T-helper 1 cell treated with Interleukin-12 subunit alpha and Interleukin-12 subunit beta and Interleukin-4 antibody, amounts not matched to agents 30 μg/mL and 1 μg/mL, for 36 hours (primary cell): Measurements from ENCODE around the gene FGF3.

Experiments
- H3K27ac Mint-ChIP-seq: one replicate; pipeline ENCODE4 v1.8.0; 2021; ENCODE audit warnings: mild to moderate bottlenecking, mixed read lengths
- H3K27me3 Mint-ChIP-seq: one replicate; pipeline ENCODE4 v1.8.0; 2021; ENCODE audit warnings: low read depth, mixed read lengths
- H3K36me3 Mint-ChIP-seq: one replicate; pipeline ENCODE4 v1.8.0; 2021; ENCODE audit warnings: low read depth, mixed read lengths
- H3K4me1 Mint-ChIP-seq: one replicate; pipeline ENCODE4 v1.8.0; 2021; ENCODE audit warnings: low read depth, mixed read lengths
- H3K4me3 Mint-ChIP-seq: one replicate; pipeline ENCODE4 v1.8.0; 2021; ENCODE audit warnings: mild to moderate bottlenecking, moderate library complexity, mixed read lengths
- H3K9me3 Mint-ChIP-seq: one replicate; pipeline ENCODE4 v1.8.0; 2021; ENCODE audit warnings: mixed read lengths

Gene FGF3

DNA sequence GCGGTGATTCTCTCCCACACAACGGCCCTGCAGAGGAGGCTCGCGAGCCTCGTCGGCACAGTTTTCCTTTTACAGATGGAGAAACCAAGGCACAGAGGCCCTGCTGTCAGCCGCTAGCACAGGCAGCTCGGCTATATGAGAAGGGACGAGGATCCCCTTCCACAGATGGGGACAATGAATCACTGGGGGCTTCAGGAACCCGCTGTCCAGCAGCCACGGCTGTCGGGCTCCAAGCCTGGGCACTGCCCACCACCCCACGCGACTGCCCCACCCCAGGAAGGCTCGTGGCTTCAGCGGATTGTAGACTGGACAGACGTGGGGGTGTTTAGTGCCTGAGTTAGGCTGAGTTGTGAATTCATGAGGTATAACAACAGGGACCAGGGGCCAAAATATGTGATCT, 17.2 kb upstream of the FGF3 start:
- H3K4me1 Mint-ChIP-seq = peaks cover 2% of the 10 kb centered on the region
- H3K27ac Mint-ChIP-seq = no peak overlapping the region
- H3K4me3 Mint-ChIP-seq = no peak overlapping the region
- no peaks in the 10 kb centered on the region for H3K36me3 Mint-ChIP-seq
- peaks cover 25% of the 10 kb centered on the region for H3K27me3 Mint-ChIP-seq
- H3K9me3 Mint-ChIP-seq = peaks cover 4% of the 10 kb centered on the region

DNA sequence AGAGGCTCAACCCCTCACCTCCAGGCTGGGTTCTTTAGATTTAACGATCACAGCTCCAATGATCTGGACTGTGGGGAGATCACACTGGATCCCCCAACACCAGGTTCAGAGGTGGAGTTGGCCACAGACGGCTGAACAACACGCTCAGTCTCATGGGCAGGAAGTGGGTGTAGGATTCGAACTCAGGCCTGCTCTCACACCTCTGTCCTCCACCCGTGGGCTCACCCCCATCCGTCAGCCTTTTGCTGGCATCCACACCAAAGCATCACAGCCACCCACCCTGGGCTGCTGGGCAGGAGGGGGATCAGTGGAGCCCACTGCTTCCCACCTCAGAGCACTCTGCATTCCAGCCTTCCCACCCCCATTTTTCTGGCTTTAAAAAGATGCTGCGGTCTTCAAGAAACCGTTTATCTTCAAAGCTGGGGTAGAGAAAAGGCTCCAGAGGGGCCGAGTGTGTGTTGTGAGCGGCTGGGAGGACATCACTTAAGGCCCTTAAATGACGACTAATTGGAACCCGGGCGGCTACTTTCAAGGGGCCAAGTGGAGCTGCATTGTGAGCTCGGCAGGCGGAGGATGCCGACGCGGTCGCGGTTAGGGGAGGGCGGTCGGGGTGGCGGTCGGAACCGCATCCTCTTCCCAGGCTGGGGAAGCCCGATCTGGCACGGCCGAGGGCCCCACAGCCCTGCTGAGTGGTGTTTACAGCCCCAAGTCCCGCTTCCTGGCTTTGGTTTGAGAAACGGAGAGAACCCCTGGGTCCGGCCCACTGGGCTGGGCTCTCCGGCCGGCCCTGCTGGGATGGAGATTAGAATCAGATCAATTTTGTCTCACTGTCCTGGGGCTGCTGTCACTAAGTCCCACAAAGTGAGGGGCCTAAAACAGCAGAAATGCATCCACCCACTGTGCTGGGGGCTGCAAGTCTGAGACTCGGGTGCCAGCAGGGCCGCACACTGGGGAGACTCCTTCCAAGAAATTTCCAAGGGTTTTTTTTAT, 15.9 kb upstream of the FGF3 start:
- Mint-ChIP-seq H3K36me3 (no peaks in the 10 kb centered on the region), H3K4me3 (no peak overlapping the region), H3K4me1 (peaks cover 2% of the 10 kb centered on the region), H3K9me3 (no peaks in the 10 kb centered on the region), H3K27ac (no peak overlapping the region), H3K27me3 (peaks cover 25% of the 10 kb centered on the region)

DNA sequence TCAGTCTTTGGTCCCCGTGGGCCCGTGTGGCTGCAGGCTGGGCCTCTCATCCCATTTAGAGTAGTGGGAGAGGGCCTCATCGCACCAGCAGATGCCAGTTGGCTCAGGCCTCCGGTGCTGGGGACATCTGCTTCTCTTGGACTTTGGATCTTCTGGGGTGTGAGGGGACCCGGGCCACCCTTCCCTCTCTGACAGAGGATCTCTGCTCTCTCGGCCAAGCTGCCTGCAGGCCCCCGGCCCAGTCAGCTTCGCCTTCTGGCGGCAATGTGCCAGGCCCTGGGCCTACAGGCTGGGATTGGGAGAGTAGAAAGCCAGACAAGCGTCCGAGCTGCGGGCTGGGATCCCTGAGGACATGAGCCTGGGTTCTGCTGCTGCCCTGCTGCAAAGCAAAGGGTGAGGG, 15.0 kb upstream of the FGF3 start:
- Mint-ChIP-seq H3K9me3 (no peaks in the 10 kb centered on the region), H3K36me3 (no peaks in the 10 kb centered on the region), H3K4me3 (no peak overlapping the region), H3K4me1 (peaks cover 2% of the 10 kb centered on the region), H3K27me3 (peaks cover 25% of the 10 kb centered on the region), H3K27ac (no peak overlapping the region)

DNA sequence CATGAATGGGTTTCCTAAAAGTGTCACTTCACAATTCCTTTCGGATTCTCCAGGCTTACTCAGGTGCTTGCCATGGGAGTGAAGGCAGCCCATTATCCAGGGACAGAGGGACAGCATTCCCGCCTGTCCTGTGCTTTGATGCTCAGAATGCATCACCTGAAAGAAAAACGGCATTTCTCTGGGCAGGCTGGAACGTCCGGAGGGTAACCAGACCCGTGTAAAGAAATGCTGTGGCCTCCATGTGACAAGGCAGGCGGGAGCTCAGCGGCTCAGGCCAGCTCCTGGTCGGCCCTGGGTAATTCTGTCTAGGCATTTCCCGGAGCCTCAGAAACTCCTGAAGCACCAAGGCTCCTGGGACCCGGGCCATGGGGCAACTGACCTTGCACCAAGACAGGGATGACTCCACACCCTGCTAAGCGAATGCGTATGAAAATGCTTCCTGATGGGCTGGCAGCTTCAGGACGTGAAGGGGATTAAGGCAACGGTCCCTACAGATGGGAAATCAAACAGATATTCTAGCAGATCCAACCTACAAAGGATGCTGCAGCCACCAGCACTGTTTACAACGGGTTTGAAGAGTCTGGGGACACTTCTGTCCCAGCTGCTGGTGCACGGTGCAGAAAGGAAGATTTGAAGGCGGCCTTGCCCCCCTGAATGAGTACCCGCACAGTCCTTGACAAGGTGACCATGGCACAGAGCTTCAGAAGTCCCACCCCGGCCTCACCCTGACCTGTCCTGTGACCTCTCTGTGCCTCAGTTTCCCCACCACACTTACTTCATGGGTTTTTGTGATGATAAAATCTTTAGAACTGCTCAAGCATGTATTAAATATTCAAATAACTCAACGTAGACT, 13.6 kb upstream of the FGF3 start:
- Mint-ChIP-seq H3K9me3 (no peaks in the 10 kb centered on the region), H3K27ac (no peak overlapping the region), H3K4me1 (peaks cover 2% of the 10 kb centered on the region), H3K36me3 (no peaks in the 10 kb centered on the region), H3K27me3 (peaks cover 25% of the 10 kb centered on the region), H3K4me3 (no peak overlapping the region)

DNA sequence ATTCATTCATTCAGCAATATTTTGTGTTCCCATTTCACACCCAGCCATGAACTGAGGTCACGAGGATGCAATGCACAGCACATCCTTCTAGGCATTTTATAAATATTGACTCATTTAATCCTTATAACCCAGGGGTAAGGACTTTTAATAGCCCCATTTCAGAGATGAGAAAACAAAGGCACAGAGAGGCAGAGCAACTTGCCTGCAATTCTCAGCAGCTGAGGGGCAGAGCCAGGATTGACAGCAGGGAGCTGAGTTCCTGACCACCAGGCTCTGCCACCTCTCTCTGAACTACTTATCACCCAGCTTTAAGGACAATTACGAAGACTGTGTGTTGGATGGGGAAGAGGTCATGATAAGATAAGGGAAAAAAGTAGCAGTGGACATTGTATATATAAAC, 12.8 kb upstream of the FGF3 start:
- peaks cover 2% of the 10 kb centered on the region for H3K4me1 Mint-ChIP-seq
- H3K9me3 Mint-ChIP-seq = no peaks in the 10 kb centered on the region
- H3K27me3 Mint-ChIP-seq = peaks cover 25% of the 10 kb centered on the region
- no peak overlapping the region for H3K27ac Mint-ChIP-seq
- H3K36me3 Mint-ChIP-seq = no peaks in the 10 kb centered on the region
- no peak overlapping the region for H3K4me3 Mint-ChIP-seq

DNA sequence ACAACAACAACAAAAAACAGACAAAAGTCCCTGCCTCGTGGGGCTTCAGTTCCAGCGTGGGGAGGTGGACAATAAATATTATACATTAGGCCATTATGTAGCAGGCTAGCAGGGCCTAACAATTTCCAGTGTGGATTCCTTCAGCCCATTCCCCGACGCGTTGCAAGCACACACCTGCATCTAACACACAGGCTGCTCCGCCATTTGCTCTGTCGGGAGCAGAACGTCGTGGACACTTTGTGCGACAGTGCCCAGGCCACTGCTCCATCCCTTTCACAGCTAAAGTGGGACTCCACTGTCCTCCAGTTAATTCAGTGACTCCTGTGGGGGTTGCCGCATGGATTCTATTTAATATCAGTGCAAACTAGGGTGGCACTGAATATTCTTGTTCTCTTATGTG, 10.9 kb upstream of the FGF3 start:
- H3K27me3 Mint-ChIP-seq = peaks cover 18% of the 10 kb centered on the region
- H3K27ac Mint-ChIP-seq = no peak overlapping the region

DNA sequence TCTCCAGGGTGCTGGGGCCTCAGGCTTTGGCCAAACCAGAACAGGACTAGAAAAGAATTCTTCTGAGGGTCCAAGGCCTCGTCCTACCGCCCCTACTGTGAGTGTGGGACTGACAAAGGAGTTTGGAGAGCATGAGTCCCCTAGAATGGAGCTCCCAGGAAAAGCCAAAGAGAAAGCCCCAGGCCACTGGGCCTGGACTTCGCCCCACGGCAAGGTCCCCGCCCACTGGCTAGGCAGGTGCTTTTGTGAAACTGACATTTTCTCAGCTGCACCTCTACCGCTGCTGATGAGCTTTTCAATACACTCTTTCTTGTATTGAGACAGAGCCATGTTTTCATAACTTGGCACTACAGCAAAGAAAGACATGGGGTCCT, 9.7 kb upstream of the FGF3 start:
- Mint-ChIP-seq H3K9me3 (no peaks in the 10 kb centered on the region), H3K4me3 (no peak overlapping the region)

More for the DNA sequence above, 10.9 kb upstream of the FGF3 start:
- Mint-ChIP-seq H3K36me3 (no peaks in the 10 kb centered on the region), H3K4me1 (no peaks in the 10 kb centered on the region), H3K4me3 (no peak overlapping the region), H3K9me3 (no peaks in the 10 kb centered on the region)

DNA sequence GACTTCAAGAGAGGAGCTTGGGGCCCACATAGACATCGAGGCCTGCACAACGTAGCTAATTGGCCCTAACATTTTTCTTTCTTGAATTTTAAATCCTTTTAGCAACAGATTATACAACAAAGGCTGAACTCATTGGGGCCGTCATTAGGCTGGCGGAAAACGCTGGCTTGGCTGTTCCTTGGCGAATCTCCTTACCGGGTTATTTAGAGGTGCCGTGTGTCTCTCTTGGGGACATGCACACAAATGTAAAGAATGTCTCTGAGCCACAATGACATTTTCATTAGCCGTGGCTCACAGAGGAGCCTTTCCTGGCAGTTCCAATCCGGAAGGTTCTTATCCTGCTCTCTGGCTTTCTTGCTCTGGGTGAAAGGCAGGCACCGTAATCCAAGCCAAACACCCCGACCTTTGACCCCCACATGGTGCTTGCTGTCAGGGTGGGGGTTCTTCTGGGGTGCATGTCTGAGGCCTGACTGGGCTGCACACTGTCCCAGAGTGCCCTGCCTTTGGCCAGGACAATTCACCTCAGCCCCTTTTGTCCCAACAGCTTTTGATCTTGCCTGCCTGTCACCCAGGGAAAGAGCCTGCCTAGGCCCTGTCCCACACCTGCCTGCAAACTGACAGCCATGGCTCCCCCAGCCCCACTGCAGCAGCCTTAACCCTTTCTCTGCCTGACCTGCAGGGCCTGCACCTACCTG, 9.2 kb upstream of the FGF3 start:
- H3K4me1 Mint-ChIP-seq = no peaks in the 10 kb centered on the region
- H3K9me3 Mint-ChIP-seq = no peaks in the 10 kb centered on the region
- no peak overlapping the region for H3K4me3 Mint-ChIP-seq
- H3K27me3 Mint-ChIP-seq = peaks cover 13% of the 10 kb centered on the region
- H3K36me3 Mint-ChIP-seq = no peaks in the 10 kb centered on the region
- no peak overlapping the region for H3K27ac Mint-ChIP-seq

More for the DNA sequence above, 9.7 kb upstream of the FGF3 start:
- no peak overlapping the region for H3K27ac Mint-ChIP-seq
- no peaks in the 10 kb centered on the region for H3K4me1 Mint-ChIP-seq
- peaks cover 14% of the 10 kb centered on the region for H3K27me3 Mint-ChIP-seq
- no peaks in the 10 kb centered on the region for H3K36me3 Mint-ChIP-seq

DNA sequence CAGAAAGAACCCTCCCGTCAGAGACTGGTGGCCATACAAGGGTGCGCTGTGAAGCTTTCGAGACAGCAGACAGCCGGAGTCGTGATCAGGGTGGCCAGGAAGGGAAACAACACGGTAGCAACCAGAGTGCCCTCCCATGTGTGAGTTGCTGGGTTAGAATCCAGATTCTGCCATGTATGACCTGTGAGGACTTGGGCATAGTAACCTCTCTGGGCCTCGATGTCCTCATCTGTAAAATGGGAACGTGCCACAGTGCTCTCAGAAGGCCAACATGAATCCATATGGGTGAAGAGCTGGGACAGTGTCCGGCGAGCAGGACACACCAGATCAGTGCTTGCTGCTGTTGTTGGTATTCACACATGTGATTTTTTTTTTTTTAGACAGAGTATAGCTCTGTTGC, 7.6 kb upstream of the FGF3 start:
- Mint-ChIP-seq H3K4me1 (no peaks in the 10 kb centered on the region), H3K27me3 (peaks cover 10% of the 10 kb centered on the region), H3K27ac (no peak overlapping the region), H3K9me3 (no peaks in the 10 kb centered on the region), H3K36me3 (no peaks in the 10 kb centered on the region), H3K4me3 (no peak overlapping the region)

DNA sequence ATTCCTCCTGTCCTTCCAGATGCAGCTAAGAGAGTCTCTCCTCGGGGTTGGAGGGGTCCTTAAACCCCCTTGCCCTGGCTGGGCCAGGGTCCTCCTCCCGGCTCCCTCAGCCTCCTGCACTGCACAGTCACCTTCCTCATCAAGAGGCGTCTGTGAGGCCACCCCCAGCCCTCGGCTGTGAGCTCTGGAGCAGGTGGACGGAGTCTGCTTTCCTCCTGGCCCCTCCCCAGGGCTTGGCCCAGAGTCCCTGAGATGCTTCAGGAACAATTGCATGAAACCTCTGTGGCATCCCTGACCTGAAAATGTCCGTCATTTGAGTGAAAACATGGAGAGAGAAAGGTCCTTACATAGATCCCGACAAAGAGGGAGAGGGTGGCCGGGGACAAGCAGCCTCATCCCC, 6.7 kb upstream of the FGF3 start:
- peaks cover 14% of the 10 kb centered on the region for H3K27me3 Mint-ChIP-seq
- no peak overlapping the region for H3K4me3 Mint-ChIP-seq
- H3K36me3 Mint-ChIP-seq = no peaks in the 10 kb centered on the region
- H3K4me1 Mint-ChIP-seq = no peaks in the 10 kb centered on the region
- H3K9me3 Mint-ChIP-seq = no peaks in the 10 kb centered on the region
- no peak overlapping the region for H3K27ac Mint-ChIP-seq

DNA sequence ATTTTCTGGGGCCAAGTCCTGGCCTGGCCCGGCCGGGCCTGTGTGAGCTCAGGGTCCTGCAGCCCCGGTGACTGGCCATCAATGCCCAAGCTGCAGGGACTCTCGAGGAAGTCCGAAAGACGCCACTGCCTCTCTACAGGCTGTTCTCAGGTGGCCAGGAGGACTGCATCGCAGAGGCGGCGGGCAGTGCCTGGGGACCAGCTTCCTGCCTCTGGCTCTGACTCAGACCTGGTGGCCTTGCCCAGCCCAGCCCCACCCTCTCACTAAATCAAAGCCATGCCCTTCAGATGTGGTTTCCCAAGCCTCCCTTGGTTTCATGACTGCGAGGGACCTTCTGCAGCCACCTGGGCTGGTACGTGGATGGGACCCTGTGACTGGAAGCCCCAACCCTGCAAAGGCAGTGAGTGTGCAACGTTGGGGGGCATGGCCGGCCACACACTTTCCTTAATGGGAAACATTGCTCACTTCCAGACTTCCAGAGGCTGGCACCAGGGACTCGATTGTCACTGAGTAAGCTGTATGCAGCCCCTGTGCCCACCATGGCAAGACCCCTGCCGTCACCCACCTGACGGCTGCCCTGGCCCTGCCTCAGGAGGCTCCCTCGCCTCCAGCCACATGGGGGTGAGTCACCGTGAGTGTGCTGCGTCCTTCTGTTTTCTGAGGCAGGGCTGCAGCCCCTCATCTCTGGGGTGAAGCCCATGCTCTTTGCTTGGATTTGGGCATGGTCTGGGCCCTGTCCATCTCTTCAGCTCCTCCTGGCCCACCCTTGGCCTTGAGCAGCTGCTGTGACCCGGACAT, 6.0 kb upstream of the FGF3 start:
- Mint-ChIP-seq H3K9me3 (no peaks in the 10 kb centered on the region), H3K36me3 (no peaks in the 10 kb centered on the region), H3K4me1 (no peaks in the 10 kb centered on the region), H3K4me3 (no peak overlapping the region), H3K27ac (no peak overlapping the region), H3K27me3 (peaks cover 21% of the 10 kb centered on the region)

DNA sequence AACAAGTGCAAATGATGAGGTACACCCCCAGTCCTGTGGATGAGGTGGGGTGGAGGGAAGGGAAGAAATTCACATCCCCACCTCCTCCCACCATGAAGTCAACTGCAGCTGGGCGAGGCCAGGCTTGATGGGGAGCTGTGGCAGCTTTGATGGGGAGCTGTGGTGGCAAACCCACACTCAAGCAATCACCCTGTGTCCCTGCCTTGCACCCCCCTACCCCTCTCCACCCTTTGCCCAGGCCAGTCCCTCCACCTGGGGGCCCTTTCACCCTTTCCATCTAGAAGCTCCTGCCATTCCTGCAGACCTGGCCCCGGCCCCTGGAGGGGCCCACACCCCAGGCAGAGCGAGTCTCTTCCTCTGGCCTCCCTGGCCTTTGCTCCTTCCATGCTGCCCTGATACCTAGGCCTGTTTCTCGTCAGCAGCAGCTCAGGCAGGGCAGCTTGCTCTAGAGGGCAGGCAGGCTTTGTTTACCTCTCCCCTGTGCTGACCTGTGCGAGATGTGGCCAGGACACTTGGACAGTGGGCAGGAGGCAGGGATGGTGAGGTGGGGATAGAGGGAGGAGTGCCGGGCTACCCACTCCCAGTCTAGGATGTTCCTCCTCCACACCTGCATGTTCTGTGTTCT, 4.5 kb upstream of the FGF3 start:
- no peaks in the 10 kb centered on the region for H3K9me3 Mint-ChIP-seq
- H3K4me1 Mint-ChIP-seq = no peaks in the 10 kb centered on the region
- H3K27me3 Mint-ChIP-seq = peaks cover 28% of the 10 kb centered on the region
- no peak overlapping the region for H3K4me3 Mint-ChIP-seq
- H3K36me3 Mint-ChIP-seq = no peaks in the 10 kb centered on the region
- no peak overlapping the region for H3K27ac Mint-ChIP-seq

DNA sequence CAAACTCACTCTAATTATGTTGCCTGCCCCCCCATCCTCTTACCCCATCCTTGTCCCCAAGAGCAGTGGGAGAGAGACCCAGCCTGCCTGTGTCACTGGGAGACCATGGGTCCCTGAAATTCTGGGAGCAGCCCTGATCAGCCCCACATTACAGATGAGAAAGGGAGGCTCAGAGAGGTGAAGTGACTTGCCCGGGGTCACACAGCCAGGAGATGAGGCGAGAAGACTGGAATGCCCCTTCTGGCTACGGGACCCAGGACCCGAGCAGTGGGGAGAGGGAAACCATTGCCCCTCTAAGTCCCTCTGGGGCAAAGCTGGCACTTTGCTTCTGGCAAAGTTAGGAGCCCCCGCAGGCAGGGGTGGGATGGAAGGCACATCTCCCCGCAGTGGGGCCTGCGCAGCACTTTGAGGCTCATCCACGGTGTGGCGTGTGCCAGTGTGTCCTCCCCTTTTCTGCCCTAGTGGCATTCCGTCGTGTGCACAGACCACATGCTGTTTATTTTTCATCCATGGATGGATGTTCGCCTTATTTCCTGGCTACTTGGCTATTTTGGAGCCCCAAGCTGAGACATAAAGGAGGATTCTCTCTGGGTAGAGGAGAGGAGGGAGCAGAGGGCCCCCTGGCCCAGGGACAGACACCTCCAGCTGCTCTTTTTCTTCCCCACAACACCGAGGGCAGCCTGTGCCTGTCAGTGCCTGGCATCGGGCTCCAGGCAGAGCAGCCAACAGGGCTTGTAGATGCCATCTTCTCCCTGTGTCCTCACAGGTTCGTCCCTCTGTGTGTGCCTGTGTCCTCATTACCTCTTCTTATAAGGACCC, 3.7 kb upstream of the FGF3 start:
- Mint-ChIP-seq H3K9me3 (no peaks in the 10 kb centered on the region), H3K36me3 (no peaks in the 10 kb centered on the region), H3K4me1 (no peaks in the 10 kb centered on the region), H3K27ac (no peak overlapping the region), H3K27me3 (peaks cover 28% of the 10 kb centered on the region), H3K4me3 (no peak overlapping the region)
